HUES48 (cell line): ENCODE measurements around the gene TFPI.

Experiments
- H3K27ac ChIP-seq: one replicate; pipeline ENCODE4 v1.7.0; 2013; ENCODE audit warnings: low read depth, low read length, inconsistent platforms
- H3K27me3 ChIP-seq: 2 replicates; pipeline ENCODE4 v1.6.1; 2013; ENCODE audit warnings: mild to moderate bottlenecking, low read length; ENCODE audit not compliant: control insufficient read depth, insufficient read depth
- H3K36me3 ChIP-seq: 2 replicates; pipeline ENCODE4 v1.6.1; 2013; ENCODE audit warnings: low read length; ENCODE audit not compliant: control insufficient read depth, insufficient read depth
- H3K4me1 ChIP-seq: 2 replicates; pipeline ENCODE4 v1.6.1; 2013; ENCODE audit warnings: mild to moderate bottlenecking, low read length; ENCODE audit not compliant: control insufficient read depth, insufficient read depth
- H3K4me3 ChIP-seq: 2 replicates; pipeline ENCODE4 v1.5.1; 2013; ENCODE audit warnings: mild to moderate bottlenecking, low read depth, low read length
- H3K9ac ChIP-seq: 2 replicates; pipeline ENCODE4 v1.6.1; 2013; ENCODE audit warnings: mild to moderate bottlenecking, low read depth, low read length, moderate library complexity
- H3K9me3 ChIP-seq: 2 replicates; pipeline ENCODE4 v1.6.1; 2013; ENCODE audit warnings: low read length; ENCODE audit not compliant: control insufficient read depth, insufficient read depth

The TFPI gene

GRCh38 chr2:187481543-187481942, 72.7 kb downstream of the TFPI start:
- Histone ChIP-seq H3K9ac (no peak overlapping the region), H3K36me3 (no peaks in the 10 kb centered on the region), H3K4me3 (no peak overlapping the region), H3K9me3 (no peaks in the 10 kb centered on the region), H3K27me3 (no peaks in the 10 kb centered on the region), H3K27ac (no peak overlapping the region), H3K4me1 (no peaks in the 10 kb centered on the region)

GRCh38 chr2:187478719-187479118, 75.5 kb downstream of the TFPI start:
- H3K9ac ChIP-seq: no peak overlapping the region
- H3K27ac ChIP-seq: no peak overlapping the region
- no peaks in the 10 kb centered on the region for H3K27me3 ChIP-seq
- no peaks in the 10 kb centered on the region for H3K4me1 ChIP-seq
- H3K9me3 ChIP-seq: no peaks in the 10 kb centered on the region
- H3K36me3 ChIP-seq: no peaks in the 10 kb centered on the region
- no peak overlapping the region for H3K4me3 ChIP-seq

GRCh38 chr2:187477051-187477450, 77.2 kb downstream of the TFPI start:
- H3K27me3 ChIP-seq: no peaks in the 10 kb centered on the region
- no peaks in the 10 kb centered on the region for H3K4me1 ChIP-seq
- no peak overlapping the region for H3K4me3 ChIP-seq
- no peaks in the 10 kb centered on the region for H3K9me3 ChIP-seq
- no peak overlapping the region for H3K27ac ChIP-seq
- H3K36me3 ChIP-seq: no peaks in the 10 kb centered on the region
- H3K9ac ChIP-seq: no peak overlapping the region

- no peaks in the 10 kb centered on the region for H3K9me3 ChIP-seq
- H3K36me3 ChIP-seq: no peaks in the 10 kb centered on the region
- H3K27me3 ChIP-seq: no peaks in the 10 kb centered on the region
- no peak overlapping the region for H3K9ac ChIP-seq
- no peaks in the 10 kb centered on the region for H3K4me1 ChIP-seq
- H3K27ac ChIP-seq: no peak overlapping the region
- no peak overlapping the region for H3K4me3 ChIP-seq
Observed at GRCh38 chr2:187475499-187476248, 78.6 kb downstream of the TFPI start.

- H3K4me3 ChIP-seq: no peak overlapping the region
- H3K4me1 ChIP-seq: peaks cover 5% of the 10 kb centered on the region; the same call in 1 of the 2 replicates
- H3K36me3 ChIP-seq: no peaks in the 10 kb centered on the region
- H3K27ac ChIP-seq: no peak overlapping the region
- no peaks in the 10 kb centered on the region for H3K9me3 ChIP-seq
- H3K27me3 ChIP-seq: no peaks in the 10 kb centered on the region
- H3K9ac ChIP-seq: no peak overlapping the region
Observed at GRCh38 chr2:187470698-187471097, 83.5 kb downstream of the TFPI start.

GRCh38 chr2:187469538-187469937, 84.7 kb downstream of the TFPI start:
- no peaks in the 10 kb centered on the region for H3K9me3 ChIP-seq
- H3K36me3 ChIP-seq: no peaks in the 10 kb centered on the region
- H3K27me3 ChIP-seq: no peaks in the 10 kb centered on the region
- H3K4me1 ChIP-seq: peaks cover 5% of the 10 kb centered on the region; the same call in 1 of the 2 replicates
- H3K27ac ChIP-seq: no peak overlapping the region
- no peak overlapping the region for H3K9ac ChIP-seq
- H3K4me3 ChIP-seq: no peak overlapping the region

- no peak overlapping the region for H3K9ac ChIP-seq
- no peak overlapping the region for H3K27ac ChIP-seq
- H3K4me1 ChIP-seq: peaks cover 5% of the 10 kb centered on the region; the same call in 1 of the 2 replicates
- no peaks in the 10 kb centered on the region for H3K9me3 ChIP-seq
- no peak overlapping the region for H3K4me3 ChIP-seq
- no peaks in the 10 kb centered on the region for H3K36me3 ChIP-seq
- H3K27me3 ChIP-seq: no peaks in the 10 kb centered on the region
Observed at GRCh38 chr2:187468262-187468661, 86.0 kb downstream of the TFPI start.

GRCh38 chr2:187466129-187466792, 88.0 kb downstream of the TFPI start:
- no peaks in the 10 kb centered on the region for H3K27me3 ChIP-seq
- no peak overlapping the region for H3K9ac ChIP-seq
- peaks cover 5% of the 10 kb centered on the region; the same call in 1 of the 2 replicates for H3K4me1 ChIP-seq
- H3K9me3 ChIP-seq: no peaks in the 10 kb centered on the region
- no peak overlapping the region for H3K27ac ChIP-seq
- H3K4me3 ChIP-seq: no peak overlapping the region
- no peaks in the 10 kb centered on the region for H3K36me3 ChIP-seq

GRCh38 chr2:187462839-187463238, 91.4 kb downstream of the TFPI start:
- H3K27me3 ChIP-seq: no peaks in the 10 kb centered on the region
- no peaks in the 10 kb centered on the region for H3K36me3 ChIP-seq
- no peak overlapping the region for H3K9ac ChIP-seq
- H3K9me3 ChIP-seq: no peaks in the 10 kb centered on the region
- H3K27ac ChIP-seq: no peak overlapping the region
- no peak overlapping the region for H3K4me3 ChIP-seq
- no peaks in the 10 kb centered on the region for H3K4me1 ChIP-seq

- no peak overlapping the region for H3K27ac ChIP-seq
- H3K9me3 ChIP-seq: no peaks in the 10 kb centered on the region
- no peaks in the 10 kb centered on the region for H3K4me1 ChIP-seq
- peak overlapping the region; percentile 61 for H3K4me3 ChIP-seq
- H3K9ac ChIP-seq: no peak overlapping the region
- no peaks in the 10 kb centered on the region for H3K27me3 ChIP-seq
- H3K36me3 ChIP-seq: no peaks in the 10 kb centered on the region
Observed at GRCh38 chr2:187461294-187462261, 92.7 kb downstream of the TFPI start.
